GM12874 (cell line): ENCODE measurements around the gene CTXND1.

Experiments
- CTCF ChIP-seq: IDR thresholded peaks from 2 replicates; pipeline ENCODE4 v1.5.1; 2011; ENCODE audit warnings: low read depth, mild to moderate bottlenecking, control low read depth, low read length, moderate library complexity; ENCODE audit not compliant: insufficient read depth

Gene CTXND1

GRCh38 chr15:80163897-80164296 is 88.1 kb downstream of the CTXND1 start:
- TF ChIP-seq CTCF: no peak

GRCh38 chr15:80163217-80163616 is 88.8 kb downstream of the CTXND1 start:
- TF ChIP-seq CTCF: no peak

- TF ChIP-seq CTCF: no peak
Observed at GRCh38 chr15:80162059-80162554, 89.9 kb downstream of the CTXND1 start.

GRCh38 chr15:80161468-80162016 is 90.5 kb downstream of the CTXND1 start:
- TF ChIP-seq CTCF: no peak

- no peak for TF ChIP-seq CTCF
Observed at GRCh38 chr15:80160570-80161156, 91.3 kb downstream of the CTXND1 start.

- no peak for TF ChIP-seq CTCF
Observed at GRCh38 chr15:80159811-80160569, 92.0 kb downstream of the CTXND1 start.

- TF ChIP-seq CTCF: no peak
Observed at GRCh38 chr15:80159301-80159700, 92.7 kb downstream of the CTXND1 start.
